GM18507 (cell line): ENCODE results near the gene CNOT3.
"Not testable (repeated sequence)": the region's sequence is repeated elsewhere in the genome, so short reads cannot be mapped to it uniquely, and the experiment has no call there.

ENCODE experiments used
- DNase-seq: peaks from one replicate; pipeline ENCODE4 v3.0.0; 2011; ENCODE audit warnings: low read depth; ENCODE audit not compliant: insufficient read length; ENCODE audit errors: extremely low spot score
- FAIRE-seq: peaks from 2 replicates; lab custom pipeline; 2011; peaks lifted over from hg19 to GRCh38; lab: Jason Lieb, UNC

The CNOT3 gene

DNA sequence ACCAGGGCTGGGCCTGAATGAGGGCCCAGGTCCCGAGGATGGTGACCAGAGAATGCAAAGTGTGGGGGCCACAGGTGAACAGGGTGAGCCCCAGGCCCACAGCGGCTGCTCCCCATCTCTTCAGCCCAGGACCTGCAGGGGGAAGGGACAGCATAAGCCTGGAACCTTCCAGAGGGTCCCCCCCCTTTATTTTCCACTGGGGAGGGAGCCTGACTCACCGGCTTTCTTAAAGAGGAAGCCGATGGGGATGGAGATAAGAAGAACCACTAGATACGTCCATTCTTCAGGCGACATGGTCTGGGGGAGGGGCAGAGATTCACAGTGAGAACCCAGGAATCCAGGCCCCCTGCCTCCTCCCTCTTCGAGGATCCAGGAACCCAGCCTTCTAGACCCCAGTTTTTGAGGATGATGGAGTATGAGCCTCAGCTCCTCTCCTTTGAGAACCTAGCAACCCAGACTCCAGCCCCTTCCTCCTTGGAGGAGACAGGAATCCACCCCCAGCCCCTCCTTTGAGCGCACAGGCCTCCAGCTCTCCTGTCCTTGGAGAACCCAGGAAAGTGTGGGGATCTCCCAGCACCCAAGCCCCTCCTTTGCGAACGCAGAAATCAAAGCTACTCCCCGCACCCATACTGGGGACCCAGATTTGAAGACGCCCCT lies 50.8 kb downstream of the CNOT3 start:
- no peak for DNase-seq
- FAIRE-seq, result no peak

- FAIRE-seq, result no peak
- no peak for DNase-seq
Observed at GRCh38 chr19:54189145-54189734, 51.7 kb downstream of the CNOT3 start, which contains the start of gene MBOAT7. TSS of gene MBOAT7 (minus strand) at chr19:54189580. CDS start at chr19:54188508, 1,072 bp downstream.

DNA sequence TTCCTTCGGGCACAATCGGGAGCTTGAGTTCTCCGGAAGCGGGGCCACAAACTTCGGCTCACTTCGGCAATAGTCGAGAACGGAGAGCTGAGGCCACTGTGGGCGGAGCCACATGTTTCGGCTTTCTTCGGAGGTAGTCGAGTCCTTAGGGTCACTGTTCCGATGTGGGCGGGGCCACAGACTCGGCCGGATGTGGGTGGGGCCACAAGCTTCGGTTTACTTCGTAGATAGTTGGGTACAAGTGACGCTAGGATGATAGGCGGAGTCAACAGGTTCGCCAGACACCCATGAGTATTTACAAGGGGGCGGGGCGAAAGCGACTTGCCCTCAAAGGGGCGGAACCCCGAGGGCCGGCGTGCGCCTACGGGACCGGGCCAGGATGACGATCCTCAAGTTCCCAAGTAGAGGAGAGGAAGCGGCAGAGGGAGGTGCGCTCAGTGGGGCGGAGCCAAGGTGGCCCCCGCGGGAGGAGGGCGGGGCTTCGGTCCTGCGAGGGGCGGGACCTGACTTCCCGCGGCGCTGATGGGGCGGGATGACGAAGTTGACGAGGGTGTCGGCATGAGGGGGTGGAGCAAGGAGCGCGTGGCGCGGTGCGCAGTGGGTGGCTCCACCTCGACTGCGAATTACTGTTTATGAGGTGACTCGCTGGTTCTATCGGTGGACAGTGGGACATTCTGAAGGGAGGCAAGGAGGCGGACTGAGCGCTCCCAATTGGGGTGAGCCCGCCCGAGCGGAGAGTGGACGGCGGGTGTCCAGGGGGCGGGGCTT lies 52.4 kb downstream of the CNOT3 start:
- DNase-seq (peak; percentile 87), FAIRE-seq (peak; percentile 100)

GRCh38 chr19:54190503-54191010 lies 53.0 kb downstream of the CNOT3 start:
- peak; percentile 60 for DNase-seq
- no peak for FAIRE-seq

DNA sequence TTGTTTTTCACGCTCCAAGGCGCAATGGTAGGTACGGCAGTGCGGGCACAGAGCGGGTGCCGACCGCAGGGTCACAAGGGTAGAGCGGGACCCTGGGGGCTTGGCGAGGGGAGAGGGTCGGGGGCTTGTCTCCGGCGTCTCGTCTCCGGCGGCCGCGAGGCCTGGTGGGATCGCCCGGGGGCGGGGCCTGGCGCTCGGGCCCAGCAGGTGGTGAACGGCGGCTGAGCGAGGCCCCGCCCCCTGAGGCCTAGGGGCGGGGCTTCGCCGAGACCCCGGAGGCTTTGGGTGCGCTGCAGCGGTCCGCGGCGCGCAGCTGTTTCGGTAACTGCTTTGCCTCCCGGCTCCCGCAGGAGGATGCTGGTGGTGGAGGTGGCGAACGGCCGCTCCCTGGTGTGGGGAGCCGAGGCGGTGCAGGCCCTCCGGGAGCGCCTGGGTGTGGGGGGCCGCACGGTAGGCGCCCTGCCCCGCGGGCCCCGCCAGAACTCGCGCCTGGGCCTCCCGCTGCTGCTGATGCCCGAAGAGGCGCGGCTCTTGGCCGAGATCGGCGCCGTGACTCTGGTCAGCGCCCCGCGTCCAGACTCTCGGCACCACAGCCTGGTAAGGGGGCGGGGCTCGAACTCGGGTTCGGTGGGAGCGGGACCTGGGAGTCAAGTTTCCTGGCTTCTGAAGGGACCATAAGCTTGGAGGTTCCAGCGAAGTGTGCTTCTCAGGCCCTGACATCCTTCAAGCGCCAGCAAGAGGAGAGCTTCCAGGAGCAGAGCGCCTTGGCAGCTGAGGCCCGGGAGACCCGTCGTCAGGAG lies 53.6 kb downstream of the CNOT3 start, which contains the start of gene TSEN34:
TSEN34 (plus strand) TSS at position 298 of the 800 bp plus-strand sequence; CDS start at position 355, 57 bp downstream.
- FAIRE-seq, result no peak
- no peak for DNase-seq

- FAIRE-seq (no peak), DNase-seq (no peak)
Observed at GRCh38 chr19:54191811-54192453, 54.4 kb downstream of the CNOT3 start.

DNA sequence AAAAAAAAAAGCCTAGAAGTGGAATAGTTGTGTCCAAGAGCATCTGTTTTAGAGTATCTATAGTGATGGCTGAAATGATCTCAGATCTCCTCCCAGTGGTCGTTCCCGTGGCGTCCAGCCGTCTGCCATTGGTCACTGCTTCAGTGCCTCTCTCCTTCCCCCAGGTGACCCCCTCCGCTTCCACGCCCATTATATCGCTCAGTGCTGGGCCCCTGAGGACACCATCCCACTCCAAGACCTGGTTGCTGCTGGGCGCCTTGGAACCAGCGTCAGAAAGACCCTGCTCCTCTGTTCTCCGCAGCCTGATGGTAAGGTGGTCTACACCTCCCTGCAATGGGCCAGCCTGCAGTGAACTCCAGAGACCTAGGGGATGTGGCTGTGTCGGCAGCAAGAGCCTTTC lies 55.4 kb downstream of the CNOT3 start:
- FAIRE-seq, result no peak
- DNase-seq, result no peak

GRCh38 chr19:54194463-54194862 lies 56.9 kb downstream of the CNOT3 start:
- DNase-seq, FAIRE-seq: not testable (repeated sequence)

DNA sequence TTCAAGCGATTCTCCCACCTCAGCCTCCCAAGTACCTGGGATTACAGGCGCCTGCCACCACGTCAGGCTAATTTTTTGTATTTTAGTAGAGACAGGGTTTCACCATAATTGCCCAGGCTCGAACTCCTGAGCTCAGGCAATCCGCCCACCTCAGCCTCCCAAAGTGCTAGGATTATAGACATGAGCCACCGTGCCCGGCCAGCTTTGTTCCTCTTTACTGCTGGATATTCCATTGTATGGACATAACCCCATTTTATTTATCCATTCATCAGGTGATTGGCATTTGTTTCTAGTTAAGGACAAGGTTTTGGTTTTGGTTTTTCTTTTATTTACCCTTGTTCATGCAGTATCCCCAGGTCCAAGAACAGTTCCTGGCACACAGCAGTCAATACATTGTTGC lies 59.0 kb downstream of the CNOT3 start:
- FAIRE-seq, result no peak

DNA sequence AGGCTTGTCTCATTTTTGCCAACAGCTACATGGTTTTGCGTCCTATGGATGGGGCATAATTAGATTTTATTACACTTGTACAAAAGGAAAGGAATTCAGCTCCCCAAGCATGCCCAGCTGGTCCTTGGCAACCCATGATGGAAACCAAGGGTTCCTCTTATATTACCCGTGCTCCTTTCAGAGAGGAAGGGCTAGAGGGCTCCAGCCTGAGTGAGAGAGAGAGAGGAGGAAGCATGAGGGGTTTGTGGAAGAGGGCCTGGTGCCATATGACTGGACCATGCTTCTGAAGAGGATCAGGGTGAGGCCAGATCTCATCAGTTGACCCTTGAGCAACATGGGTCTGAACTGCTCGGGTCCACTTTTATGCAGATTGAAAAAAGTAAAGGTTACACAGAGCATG lies 59.6 kb downstream of the CNOT3 start:
- no peak for FAIRE-seq

More for the DNA sequence above, 59.0 kb downstream of the CNOT3 start:
- no peak for DNase-seq

DNA sequence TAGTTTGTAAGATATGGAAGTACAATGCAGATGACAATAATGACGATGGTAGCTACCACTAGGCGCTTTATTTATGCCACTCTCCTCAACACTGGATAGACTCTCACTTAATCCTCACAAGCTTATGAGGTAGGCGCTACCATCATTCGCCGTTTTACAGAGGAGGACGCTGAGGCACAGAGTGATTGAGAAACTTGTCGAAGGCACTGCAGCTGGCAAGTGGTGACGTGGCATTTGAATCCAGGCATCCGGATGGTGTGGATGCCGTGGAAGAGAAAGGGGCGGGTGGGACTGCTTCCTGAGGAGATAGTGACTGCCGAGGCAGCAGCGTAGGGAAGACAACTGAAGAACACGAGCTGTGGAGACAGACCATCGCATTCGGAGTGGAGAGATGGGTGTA lies 61.8 kb downstream of the CNOT3 start:
- FAIRE-seq (no peak), DNase-seq (no peak)

More for the DNA sequence above, 59.6 kb downstream of the CNOT3 start:
- no peak for DNase-seq

DNA sequence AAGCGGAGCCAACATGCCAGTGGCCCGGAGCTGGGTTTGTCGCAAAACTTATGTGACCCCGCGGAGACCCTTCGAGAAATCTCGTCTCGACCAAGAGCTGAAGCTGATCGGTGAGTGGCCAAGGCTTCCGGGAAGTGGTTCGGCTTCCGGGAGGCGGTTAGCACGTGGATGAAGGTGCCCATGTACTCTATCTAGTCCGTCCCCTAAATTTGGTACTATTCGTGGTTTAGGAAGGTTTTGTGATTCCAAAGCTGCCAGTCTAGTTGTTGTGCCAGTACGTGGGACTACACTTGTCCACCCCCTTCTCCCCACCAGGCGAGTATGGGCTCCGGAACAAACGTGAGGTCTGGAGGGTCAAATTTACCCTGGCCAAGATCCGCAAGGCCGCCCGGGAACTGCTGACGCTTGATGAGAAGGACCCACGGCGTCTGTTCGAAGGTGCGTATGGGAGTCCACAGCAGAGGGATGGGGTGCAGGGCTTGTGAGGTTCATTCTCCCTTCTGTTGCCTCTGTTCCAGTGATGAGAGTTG lies 63.7 kb downstream of the CNOT3 start:
- no peak for DNase-seq
- no peak for FAIRE-seq

- DNase-seq (no peak), FAIRE-seq (peak; percentile 49)
Observed at GRCh38 chr19:54201980-54202379, 64.4 kb downstream of the CNOT3 start.

GRCh38 chr19:54203151-54203611 lies 65.6 kb downstream of the CNOT3 start:
- FAIRE-seq, result no peak
- no peak for DNase-seq

- DNase-seq (no peak), FAIRE-seq (no peak)
Observed at GRCh38 chr19:54204767-54205468, 67.4 kb downstream of the CNOT3 start.
